Measurements from ENCODE around the gene BICD2.

GRCh38 chr9:92769286-92769685 lies 4.7 kb upstream of the BICD2 start:
- TF ChIP-seq NBN (IDR thresholded peaks at IDR 0.05) (no peak), CTCF (IDR thresholded peaks at IDR 0.05 in 2 of 3, conservative IDR thresholded peaks at IDR 0.05 in 1 of 3; ENCODE audit: control insufficient read depth in 2 of 3, extremely low read depth in 1 of 3, insufficient read depth in 1 of 3, low read depth in 3 of 3, low read length in 3 of 3) (no peak), IKZF1 (conservative IDR thresholded peaks at IDR 0.05) (no peak), BHLHE40 (IDR thresholded peaks at IDR 0.05; ENCODE audit: borderline replicate concordance in 1 of 2, low read depth in 2 of 2, low read length in 1 of 2) (no peak), POLR2A (IDR thresholded peaks at IDR 0.05; ENCODE audit: low read depth, low read length) (no peak), RAD21 (IDR thresholded peaks at IDR 0.05; ENCODE audit: insufficient read depth, low read depth, low read length) (no peak), POLR2AphosphoS5 (IDR thresholded peaks at IDR 0.05; ENCODE audit: low read length) (no peak), JUNB (IDR thresholded peaks at IDR 0.05) (no peak), PBX3 (IDR thresholded peaks at IDR 0.05; ENCODE audit: insufficient replicate concordance, low read depth, low read length) (no peak), CREB1 (IDR thresholded peaks at IDR 0.05; ENCODE audit: low read depth) (no peak), BMI1 (IDR thresholded peaks at IDR 0.05; ENCODE audit: borderline replicate concordance) (no peak), NFXL1 (IDR thresholded peaks at IDR 0.05; ENCODE audit: borderline replicate concordance) (no peak), POU2F2 (IDR thresholded peaks at IDR 0.05; ENCODE audit: borderline replicate concordance, low read depth, low read length) (no peak)
